Endothelial cell of umbilical vein (primary cell): Measurements from ENCODE around the gene IGSF3. TPM values are rescaled to one million over a fixed set of nuclear protein-coding genes. Genes with fewer than 3 reads are reported as not detected.

ENCODE experiments used
- BruUV-seq: library from RNA; stranded (reverse); fragments of 400-500 nt; replicated peaks from 2 replicates; lab custom pipeline; 2021; lab: Mats Ljungman, UMichigan
- CTCF ChIA-PET: fragments of 300-600, 350-600 bp; sonication (Branson Sonifier 250); formaldehyde crosslinking; loops from one replicate; lab custom pipeline; 2021; ENCODE audit warnings: antibody characterized with exemption, inconsistent platforms; lab: Charles Lee
- POLR2A ChIA-PET: fragments of 300-600, 350-600 bp; sonication (Branson Sonifier 250); formaldehyde crosslinking; loops from one replicate; lab custom pipeline; 2021; ENCODE audit warnings: antibody characterized with exemption, inconsistent platforms; lab: Charles Lee
- DNase-seq: peaks from one replicate; pipeline ENCODE4 v3.0.0-alpha.2; 2011; ENCODE audit warnings: low read depth, low spot score
- FAIRE-seq: peaks from 2 replicates; lab custom pipeline; 2011; peaks lifted over from hg19 to GRCh38; lab: Jason Lieb, UNC
- H2AFZ ChIP-seq: 2 replicates; pipeline ENCODE4 v1.6.0; 2012; ENCODE audit warnings: low read depth, low read length, control low read depth, inconsistent platforms
- H3K27ac ChIP-seq: 2 replicates; pipeline ENCODE4 v1.5.1; 2011; ENCODE audit warnings: low read depth, mild to moderate bottlenecking, control low read depth, low read length, moderate library complexity; ENCODE audit not compliant: insufficient read depth
- H3K27me3 ChIP-seq, 2 experiments: 2 replicates each; pipeline versions ENCODE4 v1.6.0 to v1.6.1; 2011; ENCODE audit warnings: low read length in 2 of 2, mixed read lengths in 1 of 2; ENCODE audit not compliant: control insufficient read depth in 2 of 2, insufficient read depth in 2 of 2
- H3K36me3 ChIP-seq, 2 experiments: 2 replicates in 1 of 2; 3 replicates in 1 of 2; pipeline ENCODE4 v1.5.1; 2011; ENCODE audit warnings: low read length in 2 of 2, mild to moderate bottlenecking in 1 of 2, moderate library complexity in 1 of 2; ENCODE audit not compliant: control insufficient read depth in 2 of 2, insufficient read depth in 2 of 2; ENCODE audit errors: extremely low read depth in 1 of 2
- H3K4me1 ChIP-seq: 3 replicates; pipeline ENCODE4 v1.5.1; 2011; ENCODE audit warnings: mild to moderate bottlenecking, low read length; ENCODE audit not compliant: control insufficient read depth, insufficient read depth; ENCODE audit errors: extremely low read depth
- H3K4me2 ChIP-seq: 2 replicates; pipeline ENCODE4 v1.6.1; 2011; ENCODE audit warnings: low read length, control low read depth, mixed read lengths; ENCODE audit not compliant: insufficient read depth
- H3K4me3 ChIP-seq, 3 experiments: fragments of 200-600 bp in 1 of 3; sonication (generic), shearing (Covaris generic) in 1 of 3; replicated peaks in 1 of 3; 2 replicates each; pipeline ENCODE4 v1.5.1; 2011 to 2016; ENCODE audit warnings: control low read depth in 3 of 3, low read length in 3 of 3, mild to moderate bottlenecking in 2 of 3, inconsistent platforms in 1 of 3, low read depth in 1 of 3, moderate library complexity in 1 of 3; ENCODE audit not compliant: insufficient read depth in 1 of 3
- H3K79me2 ChIP-seq: 2 replicates; pipeline ENCODE4 v1.6.0; 2012; ENCODE audit warnings: low read length, inconsistent platforms; ENCODE audit not compliant: control insufficient read depth, insufficient read depth
- H3K9ac ChIP-seq: replicated peaks from 2 replicates; pipeline ENCODE3; 2011; ENCODE audit warnings: low read length, control low read depth; ENCODE audit not compliant: insufficient read depth; ENCODE audit errors: extremely low read depth
- H3K9me1 ChIP-seq: replicated peaks from 3 replicates; pipeline ENCODE4 v1.6.0; 2011; ENCODE audit warnings: mild to moderate bottlenecking, low read length; ENCODE audit not compliant: control insufficient read depth, insufficient read depth; ENCODE audit errors: extremely low read depth
- H3K9me3 ChIP-seq: replicated peaks from 2 replicates; pipeline ENCODE4 v1.5.1; 2012; ENCODE audit warnings: low read length, inconsistent platforms; ENCODE audit not compliant: control insufficient read depth, insufficient read depth
- H4K20me1 ChIP-seq: replicated peaks from 2 replicates; pipeline ENCODE3; 2011; ENCODE audit warnings: mild to moderate bottlenecking, low read length; ENCODE audit not compliant: control insufficient read depth, insufficient read depth; ENCODE audit errors: extremely low read depth
- EZH2 ChIP-seq: IDR thresholded peaks from 2 replicates; pipeline ENCODE4 v1.6.1; 2012; ENCODE audit warnings: borderline replicate concordance, low read depth, mild to moderate bottlenecking, moderate library complexity, low read length, inconsistent platforms; ENCODE audit not compliant: severe bottlenecking
- FOS ChIP-seq: IDR thresholded peaks from 2 replicates; pipeline ENCODE4 v1.6.1; 2011; ENCODE audit warnings: mild to moderate bottlenecking, low read length, moderate library complexity, borderline replicate concordance; ENCODE audit not compliant: insufficient read depth
- GATA2 ChIP-seq: IDR thresholded peaks from 2 replicates; pipeline ENCODE4 v1.7.0; 2011; ENCODE audit warnings: low read depth, mild to moderate bottlenecking, moderate library complexity, mixed read lengths, low read length; ENCODE audit not compliant: insufficient read length, insufficient read depth
- JUN ChIP-seq: IDR thresholded peaks from 2 replicates; pipeline ENCODE4 v1.6.1; 2011; ENCODE audit warnings: borderline replicate concordance, low read depth; ENCODE audit not compliant: insufficient read length, insufficient read depth
- MYC ChIP-seq: IDR thresholded peaks from one replicate; pipeline ENCODE4 v1.6.1; 2011; ENCODE audit warnings: mild to moderate bottlenecking, low read depth, low read length
- POLR2A ChIP-seq: IDR thresholded peaks from 2 replicates; pipeline ENCODE4 v1.6.1; 2012; ENCODE audit warnings: low read depth, mild to moderate bottlenecking, control low read depth, low read length
- POLR2AphosphoS5 ChIP-seq: IDR thresholded peaks from 2 replicates; pipeline ENCODE4 v1.6.1; 2012; ENCODE audit warnings: low read depth, mild to moderate bottlenecking, control low read depth, low read length, moderate library complexity; ENCODE audit not compliant: insufficient read depth
- dilution Hi-C: fragments of 300-500 bp; cut with MboI; formaldehyde crosslinking; loops from one replicate; pipeline ENCODE4 v1.15.0; 2019; ENCODE audit warnings: low sequenced_read_pairs; ENCODE audit not compliant: extremely low pct_ligation_motif_present
- intact Hi-C: fragments of 100-400 bp; cut with micrococcal nuclease; formaldehyde crosslinking; loops from one replicate; pipeline ENCODE4 v1.10.0; 2022
- microRNA counts: library from miRNA; unstranded; fragments of <30 nt; microRNA quantifications from one replicate; lab custom pipeline; 2016
- microRNA-seq: library from miRNA; unstranded; fragments of <30 nt; microRNA quantifications from one replicate; pipeline ENCODE4 v1.2.0, GENCODE V29; 2021; ENCODE audit warnings: borderline number of aligned reads, borderline replicate concordance
- polyA plus RNA-seq, 4 experiments: library from polyadenylated mRNA; depleted of rRNA in 3 of 4; stranded (reverse) in 3 of 4; unstranded in 1 of 4; fragments of >200 nt; gene quantifications; 2 replicates each; pipeline versions ENCODE4 v1.2.1 to v1.2.3, GENCODE V29; 2011 to 2012; ENCODE audit warnings: missing spikeins in 1 of 4
- small RNA-seq: library from RNA; depleted of rRNA; stranded (forward); fragments of <200 nt; gene quantifications from one replicate; pipeline ENCODE3, GENCODE V24; 2012; ENCODE audit warnings: low replicate concordance, low read depth; ENCODE audit not compliant: insufficient read depth, insufficient read length
- total RNA-seq: library from RNA; stranded (reverse); gene quantifications from 2 replicates; pipeline ENCODE4 v1.2.3, GENCODE V29; 2021
- TF ChIP-seq, protein P1 (sequence below): IDR thresholded peaks from 2 replicates; pipeline ENCODE4 v1.6.1; 2011; ENCODE audit not compliant: insufficient read depth, insufficient read length
- TF ChIP-seq, protein P2 (sequence below), 2 donors: IDR thresholded peaks; 1 replicate in 1 of 2; 2 replicates in 1 of 2; pipeline ENCODE4 v1.5.1; 2011; ENCODE audit warnings: low read length in 2 of 2, mild to moderate bottlenecking in 2 of 2, moderate library complexity in 2 of 2, control low read depth in 1 of 2, inconsistent platforms in 1 of 2, low read depth in 1 of 2; ENCODE audit not compliant: insufficient read depth in 1 of 2; ENCODE audit errors: extremely low read depth in 1 of 2

IGSF3 gene
- total and polyA plus RNA-seq, 2 donors (not counting 3 experiments of a cell fraction or from before 2014, with no cell fraction given), result 0.63 to 2.2 TPM

DNA sequence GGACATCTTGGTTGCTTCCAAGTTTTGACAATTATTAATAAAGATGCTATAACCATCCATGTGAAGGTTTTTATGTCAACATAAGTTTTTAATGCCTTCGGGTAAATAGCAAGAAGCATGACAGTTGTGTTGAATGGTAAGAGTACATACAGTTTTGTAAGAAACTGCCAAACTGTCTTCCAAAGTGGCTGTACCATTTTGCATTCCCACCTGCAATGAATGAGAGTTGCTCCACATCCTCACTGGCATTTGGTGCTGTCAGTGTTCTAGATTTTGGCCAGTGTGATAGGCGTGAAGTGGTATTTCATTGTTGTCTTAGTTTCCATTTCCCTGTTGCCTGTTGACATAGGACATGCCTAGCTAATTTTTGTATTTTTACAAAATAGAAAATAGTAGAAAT lies 142.1 kb downstream of the IGSF3 start:
- FAIRE-seq (no peak), DNase-seq (no peak)
- intact Hi-C loops, result no loop called here
- no peak overlapping the region for H3K4me2 ChIP-seq
- H3K9ac ChIP-seq, result no peak overlapping the region
- no peak for TF ChIP-seq GATA2
- no peak for TF ChIP-seq FOS
- no peak for TF ChIP-seq POLR2A
- TF ChIP-seq EZH2, result no peak
- TF ChIP-seq JUN, result no peak
- TF ChIP-seq POLR2AphosphoS5, result no peak
- TF ChIP-seq, protein P1, sequence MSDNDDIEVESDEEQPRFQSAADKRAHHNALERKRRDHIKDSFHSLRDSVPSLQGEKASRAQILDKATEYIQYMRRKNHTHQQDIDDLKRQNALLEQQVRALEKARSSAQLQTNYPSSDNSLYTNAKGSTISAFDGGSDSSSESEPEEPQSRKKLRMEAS, result no peak
- TF ChIP-seq MYC, result no peak
- TF ChIP-seq, protein P2, sequence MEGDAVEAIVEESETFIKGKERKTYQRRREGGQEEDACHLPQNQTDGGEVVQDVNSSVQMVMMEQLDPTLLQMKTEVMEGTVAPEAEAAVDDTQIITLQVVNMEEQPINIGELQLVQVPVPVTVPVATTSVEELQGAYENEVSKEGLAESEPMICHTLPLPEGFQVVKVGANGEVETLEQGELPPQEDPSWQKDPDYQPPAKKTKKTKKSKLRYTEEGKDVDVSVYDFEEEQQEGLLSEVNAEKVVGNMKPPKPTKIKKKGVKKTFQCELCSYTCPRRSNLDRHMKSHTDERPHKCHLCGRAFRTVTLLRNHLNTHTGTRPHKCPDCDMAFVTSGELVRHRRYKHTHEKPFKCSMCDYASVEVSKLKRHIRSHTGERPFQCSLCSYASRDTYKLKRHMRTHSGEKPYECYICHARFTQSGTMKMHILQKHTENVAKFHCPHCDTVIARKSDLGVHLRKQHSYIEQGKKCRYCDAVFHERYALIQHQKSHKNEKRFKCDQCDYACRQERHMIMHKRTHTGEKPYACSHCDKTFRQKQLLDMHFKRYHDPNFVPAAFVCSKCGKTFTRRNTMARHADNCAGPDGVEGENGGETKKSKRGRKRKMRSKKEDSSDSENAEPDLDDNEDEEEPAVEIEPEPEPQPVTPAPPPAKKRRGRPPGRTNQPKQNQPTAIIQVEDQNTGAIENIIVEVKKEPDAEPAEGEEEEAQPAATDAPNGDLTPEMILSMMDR (IDR thresholded peaks at IDR 0.05; ENCODE audit: extremely low read depth in 1 of 2, insufficient read depth in 1 of 2, low read depth in 1 of 2, low read length in 2 of 2), result no peak
- dilution Hi-C loops, result no loop called here
- no peak overlapping the region for H2AFZ ChIP-seq
- H3K9me3 ChIP-seq, result no peaks in the 10 kb centered on the region
- H3K36me3 ChIP-seq, result no peaks in the 10 kb centered on the region
- no peaks in the 10 kb centered on the region for H3K4me1 ChIP-seq
- H4K20me1 ChIP-seq, result no peaks in the 10 kb centered on the region
- ChIA-PET CTCF (no interaction called here), POLR2A (no interaction called here)
- no TSS peak for BruUV-seq
- H3K4me3 ChIP-seq, result no peak overlapping the region
- H3K9me1 ChIP-seq, result no peaks in the 10 kb centered on the region
- H3K79me2 ChIP-seq, result no peaks in the 10 kb centered on the region
- H3K27ac ChIP-seq, result no peak overlapping the region
- H3K27me3 ChIP-seq, result no peaks in the 10 kb centered on the region

MicroRNA genes within 50 kb of the gene (microRNA counts, 767-probe panel; counts per million panel counts)
- microRNA hsa-miR-320b (lab: Ali Mortazavi, UCI) (723 counts per million, percentile 96 among the panel's probes with 10 or more counts), microRNA hsa-miR-548ac (lab: Ali Mortazavi, UCI) (723 counts per million, percentile 96 among the panel's probes with 10 or more counts)

Small RNA genes lying within 50 kb of the gene (microRNA-seq; reads per million reads assigned to microRNA genes)
- gene MIR320B1 (not detected), gene MIR548AC (not detected)

Small RNA genes lying within 50 kb of the gene (small RNA-seq; reads per million reads assigned to genes)
- not detected for gene MIR320B1
- not detected for gene MIR548AC

Other genes with a start within 250 kb of the IGSF3 start
- 9.8 and 12.3 TPM in 2 replicates for gene CD58, start 96.7 kb downstream of the IGSF3 start, total RNA-seq
- 12.3 and 12.7 TPM in 2 replicates for gene CD58, start 96.7 kb downstream of the IGSF3 start, polyA plus RNA-seq
- gene CD2, start 86.7 kb upstream of the IGSF3 start, total RNA-seq, result not detected in 2 replicates
- not detected in 2 replicates for gene CD2, start 86.7 kb upstream of the IGSF3 start, polyA plus RNA-seq
- 60.7 and 71.6 TPM in 2 replicates for gene PTGFRN, start 242.2 kb upstream of the IGSF3 start, total RNA-seq
- 30.6 and 39.6 TPM in 2 replicates for gene PTGFRN, start 242.2 kb upstream of the IGSF3 start, polyA plus RNA-seq